Measurements from ENCODE around the gene AIG1. TPM values are rescaled to one million over a fixed set of nuclear protein-coding genes. Genes with fewer than 3 reads are reported as not detected.

The AIG1 gene
- total and polyA plus RNA-seq, 2 of the 13 experiments (the other 11 are each of a cell fraction or from before 2014, with no cell fraction given) = 115 to 197 TPM

GRCh38 chr6:143335865-143336264, 275.2 kb downstream of the AIG1 start:
- H3K4me1 ChIP-seq (ENCODE audit: insufficient read depth, low read length) = no peaks in the 10 kb centered on the region
- no peaks in the 10 kb centered on the region for H3K79me2 ChIP-seq (ENCODE audit: insufficient read depth, low read length)
- H4K20me1 ChIP-seq (ENCODE audit: insufficient read depth, low read length) = no peaks in the 10 kb centered on the region
- no peaks in the 10 kb centered on the region for H3K27me3 ChIP-seq (ENCODE audit: control insufficient read depth in 1 of 2, insufficient read depth in 2 of 2, low read length in 2 of 2)
- no peak overlapping the region for H3K4me3 ChIP-seq (replicated peaks in 1 of 3; ENCODE audit: insufficient read depth in 1 of 3, low read depth in 2 of 3, low read length in 3 of 3)
- peaks cover 0 to 11% of the 10 kb centered on the region in 2 experiments; a peak in 3 of 5 replicates for H3K36me3 ChIP-seq (replicated peaks in 1 of 2; ENCODE audit: control insufficient read depth in 1 of 2, insufficient read depth in 2 of 2, low read length in 2 of 2)
- ATAC-seq (no peak), DNase-seq (ENCODE audit: low spot score) (no peak), FAIRE-seq (no peak)
- TF ChIP-seq SRY (CRISPR knock-in tag; IDR thresholded peaks at IDR 0.05) = no peak
- CTCF ChIA-PET (ENCODE audit: low intra/inter-chr PET ratio, low total read pairs) = no interaction called here
- POLR2A ChIA-PET = no interaction called here
- H2AFZ ChIP-seq (ENCODE audit: low read length) = no peak overlapping the region
- no peaks in the 10 kb centered on the region for H3K9me3 ChIP-seq (ENCODE audit: low read length)
- H3K27ac ChIP-seq (ENCODE audit: extremely low read length, insufficient read depth, low read length) = no peak overlapping the region
- H3K4me2 ChIP-seq (ENCODE audit: low read depth, low read length) = no peak overlapping the region
- in situ Hi-C loops (cut with HindIII; ENCODE audit: extremely low pct_ligation_motif_present, low pct_unique_long_range_greater_than_20kb) = no loop called here
- H3K9ac ChIP-seq (ENCODE audit: insufficient read depth, low read depth, low read length) = no peak overlapping the region
- intact Hi-C loops (cut with micrococcal nuclease; ENCODE audit: unreplicated experiment) = loop anchor here (5.0 kb wide), 2 partner anchors 66 to 644 kb away; no protein-coding TSS in a partner anchor
- WGBS (ENCODE audit: low lambda C conversion rate) = 96% methylated on average over 2 of the region's 2 CpGs
- no TSS peak for BruUV-seq (replicated peaks)

- ATAC-seq (no peak), DNase-seq (ENCODE audit: low spot score) (no peak), FAIRE-seq (no peak)
- Histone ChIP-seq H3K9ac (ENCODE audit: insufficient read depth, low read depth, low read length) (no peak overlapping the region), H2AFZ (ENCODE audit: low read length) (no peak overlapping the region), H3K79me2 (ENCODE audit: insufficient read depth, low read length) (no peaks in the 10 kb centered on the region), H3K4me2 (ENCODE audit: low read depth, low read length) (no peak overlapping the region), H3K36me3 (replicated peaks in 1 of 2; ENCODE audit: control insufficient read depth in 1 of 2, insufficient read depth in 2 of 2, low read length in 2 of 2) (peaks cover 0 to 11% of the 10 kb centered on the region in 2 experiments; a peak in 3 of 5 replicates), H4K20me1 (ENCODE audit: insufficient read depth, low read length) (no peaks in the 10 kb centered on the region), H3K27me3 (ENCODE audit: control insufficient read depth in 1 of 2, insufficient read depth in 2 of 2, low read length in 2 of 2) (no peaks in the 10 kb centered on the region), H3K4me3 (replicated peaks in 1 of 3; ENCODE audit: insufficient read depth in 1 of 3, low read depth in 2 of 3, low read length in 3 of 3) (no peak overlapping the region), H3K9me3 (ENCODE audit: low read length) (no peaks in the 10 kb centered on the region), H3K27ac (ENCODE audit: extremely low read length, insufficient read depth, low read length) (no peak overlapping the region), H3K4me1 (ENCODE audit: insufficient read depth, low read length) (no peaks in the 10 kb centered on the region)
- in situ Hi-C loops (cut with HindIII; ENCODE audit: extremely low pct_ligation_motif_present, low pct_unique_long_range_greater_than_20kb) = no loop called here
- POLR2A ChIA-PET = no interaction called here
- CTCF ChIA-PET (ENCODE audit: low intra/inter-chr PET ratio, low total read pairs) = no interaction called here
- intact Hi-C loops (cut with micrococcal nuclease; ENCODE audit: unreplicated experiment) = loop anchor here (1.0 to 5.0 kb wide), 3 partner anchors 66 to 644 kb away; no protein-coding TSS in a partner anchor
- BruUV-seq (replicated peaks) = no TSS peak
- WGBS (ENCODE audit: low lambda C conversion rate) = 96% methylated on average over 4 of the region's 4 CpGs
- no peak for TF ChIP-seq ZNF563 (CRISPR knock-in tag; IDR thresholded peaks at IDR 0.05)
- TF ChIP-seq NKX3-1 (CRISPR knock-in tag; IDR thresholded peaks at IDR 0.05) = no peak
- no peak for TF ChIP-seq ZNF441 (CRISPR knock-in tag; IDR thresholded peaks at IDR 0.05; ENCODE audit: borderline replicate concordance)
- TF ChIP-seq BRCA1 (CRISPR knock-in tag; IDR thresholded peaks at IDR 0.05) = no peak
- TF ChIP-seq SP5 (CRISPR knock-in tag; IDR thresholded peaks at IDR 0.05; ENCODE audit: borderline replicate concordance, low read depth) = no peak
- no peak for TF ChIP-seq SRSF9 (IDR thresholded peaks at IDR 0.05; ENCODE audit: borderline replicate concordance, insufficient read depth, low read depth, low read length, poor library complexity, severe bottlenecking)
- no peak for TF ChIP-seq RARA (CRISPR knock-in tag; IDR thresholded peaks at IDR 0.05)
- TF ChIP-seq ZFX (CRISPR knock-in tag; IDR thresholded peaks at IDR 0.05; ENCODE audit: low read depth) = no peak
- no peak for TF ChIP-seq RERE (CRISPR knock-in tag; IDR thresholded peaks at IDR 0.05; ENCODE audit: low read depth)
- no peak for TF ChIP-seq ZFP62 (CRISPR knock-in tag; IDR thresholded peaks at IDR 0.05)
- no peak for TF ChIP-seq JUNB (CRISPR knock-in tag; IDR thresholded peaks at IDR 0.05; ENCODE audit: borderline replicate concordance)
- TF ChIP-seq MAZ (IDR thresholded peaks at IDR 0.05; ENCODE audit: borderline replicate concordance, low read depth, low read length) = no peak
- TF ChIP-seq MAZ (CRISPR knock-in tag; IDR thresholded peaks at IDR 0.05; ENCODE audit: low read depth) = no peak
These were observed 275.9 kb downstream of the AIG1 start for GRCh38 chr6:143336446-143337152.

Data from HepG2 (cell line).